Spleen (tissue), 11 donors: ENCODE measurements around the gene MCTP1. TPM values are rescaled to one million over a fixed set of nuclear protein-coding genes. Genes with fewer than 3 reads are reported as not detected.

Source experiments
- DNase-seq: peaks from one replicate; pipeline ENCODE4 v3.0.0-alpha.2; 2020
- H3K27ac ChIP-seq, 8 donors: fragments of 200-600 bp; sonication (generic) in 7 of 8; 1 replicate in 4 of 8; 2 replicates in 4 of 8; pipeline versions ENCODE4 v1.5.0 to v1.8.0; 2016 to 2021; ENCODE audit warnings: inconsistent platforms in 4 of 8, mild to moderate bottlenecking in 4 of 8, moderate library complexity in 1 of 8
- H3K27me3 ChIP-seq, 7 donors: fragments of 200-600 bp; sonication (generic) in 6 of 7; replicated peaks in 1 of 7; 1 replicate in 4 of 7; 2 replicates in 3 of 7; pipeline versions ENCODE4 v1.5.0 to v1.8.0; 2016 to 2021; ENCODE audit warnings: inconsistent platforms in 3 of 7, mild to moderate bottlenecking in 1 of 7
- H3K36me3 ChIP-seq, 6 donors: fragments of 200-600 bp; sonication (generic) in 5 of 6; 1 replicate in 4 of 6; 2 replicates in 2 of 6; pipeline versions ENCODE4 v1.5.0 to v1.8.0; 2016 to 2021; ENCODE audit warnings: inconsistent platforms in 2 of 6
- H3K4me1 ChIP-seq, 6 donors: fragments of 200-600 bp; sonication (generic) in 5 of 6; 1 replicate in 3 of 6; 2 replicates in 3 of 6; pipeline versions ENCODE4 v1.5.0 to v1.8.0; 2016 to 2021; ENCODE audit warnings: inconsistent platforms in 3 of 6
- H3K4me3 ChIP-seq, 8 donors: fragments of 200-600 bp; sonication (generic) in 7 of 8; 1 replicate in 4 of 8; 2 replicates in 4 of 8; pipeline versions ENCODE4 v1.5.0 to v1.8.0; 2016 to 2021; ENCODE audit warnings: inconsistent platforms in 4 of 8, mild to moderate bottlenecking in 4 of 8, moderate library complexity in 2 of 8
- H3K9me3 ChIP-seq, 8 donors: fragments of 200-600 bp; sonication (generic) in 7 of 8; 1 replicate in 4 of 8; 2 replicates in 4 of 8; pipeline versions ENCODE4 v1.5.0 to v1.8.0; 2016 to 2021; ENCODE audit warnings: inconsistent platforms in 4 of 8
- CTCF ChIP-seq, 11 experiments: fragments of 200-600 bp in 7 of 11; fragments of 450-650 bp in 4 of 11; sonication (generic) in 4 of 11; IDR thresholded peaks in 8 of 11; conservative IDR thresholded peaks in 3 of 11; 1 replicate in 7 of 11; 2 replicates in 4 of 11; pipeline versions ENCODE4 v1.4.0 to v1.8.0; 2016 to 2021; ENCODE audit warnings: antibody characterized with exemption in 11 of 11, inconsistent platforms in 4 of 11, mild to moderate bottlenecking in 1 of 11
- POLR2A ChIP-seq, 3 donors: fragments of 450-650 bp; IDR thresholded peaks; one replicate each; pipeline ENCODE4 v1.5.1; 2017; ENCODE audit warnings: antibody characterized with exemption in 3 of 3, mild to moderate bottlenecking in 1 of 3
- POLR2AphosphoS5 ChIP-seq, 3 donors: sonication (generic); formaldehyde crosslinking; IDR thresholded peaks; one replicate each; pipeline ENCODE4 v1.5.1; 2017; ENCODE audit warnings: antibody characterized with exemption in 3 of 3
- WGBS, 5 donors: extraction: QIAGEN DNeasy Blood & Tissue Kit in 3 of 5; methylation state at CpG; one replicate each; pipeline versions ENCODE4 v1.1.5 to v1.1.7; 2013 to 2018; 5-methylcytosine and 5-hydroxymethylcytosine counted together
- intact Hi-C: fragments of 100-400 bp; cut with DNase I; formaldehyde crosslinking; loops from one replicate; pipeline ENCODE4 v1.15.0; 2023; ENCODE audit warnings: low total_unique reads
- polyA plus RNA-seq, 3 donors: library from polyadenylated mRNA; stranded (reverse); fragments of 200-250 nt; gene quantifications; one replicate each; pipeline ENCODE4 v1.2.1, GENCODE V29; 2013
- total RNA-seq, 7 donors: library from RNA; depleted of rRNA in 3 of 7; stranded (reverse); fragments of >200 nt in 3 of 7; fragmentation: NEBNext Ultra II Directional in 4 of 7; extraction: Animal tissue kit (Norgen Biotek cat#: 25700) in 4 of 7; gene quantifications; one replicate each; pipeline versions ENCODE4 v1.1.0 to v1.2.1, GENCODE V29; 2016 to 2021
- donor health status: healthy with polysubstance abuse.
- donor health status: DM: no; HTN: no; CAD: no; lungs with moderate emphysema.
- donor health status: DM: no; HTN: no; CAD: no.
- donor health status: Bipolar disorder and iron deficiency.
- donor health status: healthy.
- donor health status: DM: no; HTN: no; CAD: no.
- donor health status: DM: yes; HTN: yes; CAD: no.

The MCTP1 gene
- total and polyA plus RNA-seq, 10 donors = 1.2 to 57.2 (median 29.4) TPM

DNA sequence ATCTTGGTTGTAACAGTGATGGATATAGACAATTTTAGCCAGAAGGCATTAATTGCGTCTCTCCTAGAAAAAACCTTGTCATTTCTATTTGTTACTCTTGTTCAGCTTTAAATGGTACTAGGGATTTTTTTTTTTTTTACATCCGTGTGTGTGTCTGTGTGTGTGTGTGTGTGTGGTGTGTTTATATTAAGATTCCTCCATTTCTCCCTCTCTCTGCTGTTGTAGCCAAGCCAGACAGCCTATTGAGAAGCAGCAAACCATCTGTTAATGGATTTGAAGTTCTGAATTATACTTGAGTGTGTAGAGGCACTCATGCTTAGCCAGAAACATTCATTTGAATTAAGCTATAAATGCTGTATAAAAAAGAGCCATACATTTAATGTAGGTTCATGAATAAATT is 594.1 kb downstream of the MCTP1 start:
- no peak for TF ChIP-seq POLR2AphosphoS5 (IDR thresholded peaks at IDR 0.05)
- no peak for TF ChIP-seq CTCF (IDR thresholded peaks at IDR 0.05 in 8 of 11, conservative IDR thresholded peaks at IDR 0.05 in 3 of 11)
- TF ChIP-seq POLR2A (IDR thresholded peaks at IDR 0.05) = no peak
- H3K27ac ChIP-seq = no peak overlapping the region
- H3K4me1 ChIP-seq = peaks cover 0 to 17% (median 5%) of the 10 kb centered on the region in 6 donors
- no peak for DNase-seq
- H3K27me3 ChIP-seq = no peaks in the 10 kb centered on the region
- no peak overlapping the region for H3K4me3 ChIP-seq
- peaks cover 0 to 79% (median 26%) of the 10 kb centered on the region in 6 donors for H3K36me3 ChIP-seq
- H3K9me3 ChIP-seq = no peaks in the 10 kb centered on the region
- intact Hi-C loops = loop anchor here (10.0 kb wide), 1 partner anchor 166 kb away; no protein-coding TSS in a partner anchor
- WGBS, 5 donors = 78 to 89% (median 82%) methylated on average over 2 of the region's 2 CpGs

- Histone ChIP-seq H3K36me3 (peaks cover 0 to 81% (median 26%) of the 10 kb centered on the region in 6 donors), H3K9me3 (no peaks in the 10 kb centered on the region), H3K4me3 (no peak overlapping the region), H3K27me3 (no peaks in the 10 kb centered on the region), H3K4me1 (peaks cover 0 to 17% (median 5%) of the 10 kb centered on the region in 6 donors), H3K27ac (no peak overlapping the region)
- TF ChIP-seq POLR2A (IDR thresholded peaks at IDR 0.05) (no peak), POLR2AphosphoS5 (IDR thresholded peaks at IDR 0.05) (no peak), CTCF (IDR thresholded peaks at IDR 0.05 in 8 of 11, conservative IDR thresholded peaks at IDR 0.05 in 3 of 11) (no peak)
- intact Hi-C loops = loop anchor here (10.0 kb wide), 1 partner anchor 165 kb away; no protein-coding TSS in a partner anchor
- DNase-seq = no peak
These were observed 595.0 kb downstream of the MCTP1 start for GRCh38 chr5:94689908-94690307.

DNA sequence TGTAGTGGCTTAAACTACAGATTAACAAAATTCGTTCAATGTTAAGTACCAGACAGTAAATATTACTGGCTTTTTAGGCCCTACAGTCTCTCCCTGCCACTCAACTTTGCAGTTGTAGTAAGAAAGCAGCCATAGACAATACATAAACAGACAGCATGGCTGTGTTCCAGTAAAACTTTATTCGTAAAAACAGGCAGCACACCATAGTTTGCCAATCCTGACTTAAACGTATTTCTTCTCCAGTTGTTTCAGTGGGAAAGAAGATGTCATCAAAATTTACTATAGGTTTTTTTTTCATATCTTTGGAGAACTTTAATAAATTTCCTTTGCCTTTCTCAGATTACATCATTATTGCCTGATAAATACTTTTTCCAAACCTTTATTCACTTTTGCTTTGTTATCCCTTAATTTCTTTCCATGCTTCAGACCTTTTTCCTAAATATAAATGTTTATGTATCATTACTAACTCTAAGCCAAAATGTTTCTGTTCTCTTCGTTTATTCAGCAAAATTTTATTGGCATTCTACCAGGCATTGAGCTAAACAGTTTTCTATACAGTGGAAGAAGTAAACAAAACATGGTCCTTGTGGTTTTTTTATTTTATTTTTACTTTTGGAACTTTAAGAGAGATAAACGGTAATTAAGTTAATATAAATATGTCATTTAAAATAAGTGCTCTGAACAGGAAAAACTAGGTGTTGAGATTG is 601.9 kb downstream of the MCTP1 start:
- Histone ChIP-seq H3K4me1 (no peaks in the 10 kb centered on the region), H3K9me3 (no peaks in the 10 kb centered on the region), H3K27ac (no peak overlapping the region), H3K27me3 (no peaks in the 10 kb centered on the region), H3K36me3 (peaks cover 0 to 87% (median 21%) of the 10 kb centered on the region in 6 donors), H3K4me3 (no peak overlapping the region)
- intact Hi-C loops = no loop called here
- 88 to 91% (median 88%) methylated on average over 5 of the region's 5 CpGs for WGBS, 5 donors
- no peak for DNase-seq
- TF ChIP-seq CTCF (IDR thresholded peaks at IDR 0.05 in 8 of 11, conservative IDR thresholded peaks at IDR 0.05 in 3 of 11) (no peak), POLR2AphosphoS5 (IDR thresholded peaks at IDR 0.05) (no peak), POLR2A (IDR thresholded peaks at IDR 0.05) (no peak)

DNA sequence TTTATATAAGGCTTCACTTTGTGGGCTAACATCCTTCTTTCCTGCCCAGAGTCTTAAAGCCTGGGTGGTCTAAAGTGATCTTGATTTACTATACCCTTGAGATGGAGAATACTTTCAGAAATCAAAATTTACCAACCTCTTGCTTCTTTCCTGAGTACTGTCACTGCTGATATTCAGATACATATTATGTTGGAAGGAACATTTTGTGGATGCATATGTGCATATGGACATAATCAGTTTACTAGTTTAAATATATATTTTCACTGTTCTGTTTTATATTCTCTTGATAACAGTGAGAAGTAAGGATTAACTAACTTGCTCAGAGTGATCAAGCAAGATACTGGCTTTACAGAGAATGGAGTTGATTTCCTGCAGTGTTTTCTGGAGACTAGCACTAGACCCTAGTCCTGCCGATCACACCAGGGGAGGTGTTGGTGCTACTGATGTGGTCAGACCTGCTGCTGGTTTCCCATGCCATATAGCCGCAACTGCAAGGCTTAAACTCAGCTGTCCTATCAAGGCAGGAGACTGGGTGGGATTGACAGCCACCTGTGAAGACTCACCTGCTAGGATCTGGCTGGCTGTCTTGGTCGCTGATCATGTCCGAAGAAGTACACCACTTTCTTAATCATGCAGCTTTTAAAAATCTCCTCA is 608.8 kb downstream of the MCTP1 start:
- 95 to 99% (median 96%) methylated on average over 3 to 4 of the region's 4 CpGs for WGBS, 5 donors
- intact Hi-C loops = no loop called here
- Histone ChIP-seq H3K9me3 (no peaks in the 10 kb centered on the region), H3K27ac (no peak overlapping the region), H3K4me1 (peaks cover 0 to 11% (median 0%) of the 10 kb centered on the region in 6 donors), H3K4me3 (no peak overlapping the region), H3K36me3 (peaks cover 0 to 52% (median 6%) of the 10 kb centered on the region in 6 donors), H3K27me3 (no peaks in the 10 kb centered on the region)
- TF ChIP-seq POLR2A (IDR thresholded peaks at IDR 0.05) (no peak), POLR2AphosphoS5 (IDR thresholded peaks at IDR 0.05) (no peak), CTCF (IDR thresholded peaks at IDR 0.05 in 8 of 11, conservative IDR thresholded peaks at IDR 0.05 in 3 of 11) (no peak)
- peak; percentile 18 for DNase-seq
